Peyer's patch (tissue), 4 donors: Measurements from ENCODE around the gene ATP1B2. TPM values are rescaled to one million over a fixed set of nuclear protein-coding genes. Genes with fewer than 3 reads are reported as not detected.

ENCODE experiments used
- DNase-seq, 3 donors: peaks; one replicate each; pipeline ENCODE4 v3.0.0-alpha.2; 2017 to 2019
- H3K27ac ChIP-seq, 4 donors: fragments of 200-600 bp; sonication (generic); one replicate each; pipeline ENCODE4 v1.5.1; 2016 to 2019
- H3K27me3 ChIP-seq, 2 donors: fragments of 200-600 bp; sonication (generic); one replicate each; pipeline ENCODE4 v1.5.1; 2019
- H3K36me3 ChIP-seq, 3 donors: fragments of 200-600 bp; sonication (generic); one replicate each; pipeline ENCODE4 v1.5.1; 2016 to 2019
- H3K4me1 ChIP-seq, 4 donors: fragments of 200-600 bp; sonication (generic); one replicate each; pipeline ENCODE4 v1.5.1; 2016 to 2019
- H3K4me3 ChIP-seq, 4 donors: fragments of 200-600 bp; sonication (generic); 1 replicate in 3 of 4; 2 replicates in 1 of 4; pipeline ENCODE4 v1.5.1; 2016 to 2019; ENCODE audit warnings: mild to moderate bottlenecking in 1 of 4
- H3K9me3 ChIP-seq, 4 donors: fragments of 200-600 bp; sonication (generic); one replicate each; pipeline ENCODE4 v1.5.1; 2016 to 2019; ENCODE audit warnings: mild to moderate bottlenecking in 1 of 4
- POLR2A ChIP-seq, 2 donors: fragments of 450-650 bp; IDR thresholded peaks; one replicate each; pipeline ENCODE4 v1.5.1; 2017; ENCODE audit warnings: antibody characterized with exemption in 2 of 2, mild to moderate bottlenecking in 2 of 2, moderate library complexity in 2 of 2
- total RNA-seq, 4 donors: library from RNA; depleted of rRNA; stranded (reverse); fragments of >200 nt; gene quantifications; one replicate each; pipeline ENCODE4 v1.1.0, GENCODE V29; 2016
- TF ChIP-seq, protein P1 (sequence below), 6 experiments: fragments of 450-650 bp in 4 of 6; fragments of 200-600 bp in 2 of 6; sonication (generic) in 1 of 6; IDR thresholded peaks; one replicate each; pipeline ENCODE4 v1.5.1; 2017 to 2019; ENCODE audit warnings: antibody characterized with exemption in 6 of 6, mild to moderate bottlenecking in 3 of 6, moderate library complexity in 1 of 6

The ATP1B2 gene
- total RNA-seq, 4 donors from 2014 or later: 0.47 TPM; not detected in 3

DNA sequence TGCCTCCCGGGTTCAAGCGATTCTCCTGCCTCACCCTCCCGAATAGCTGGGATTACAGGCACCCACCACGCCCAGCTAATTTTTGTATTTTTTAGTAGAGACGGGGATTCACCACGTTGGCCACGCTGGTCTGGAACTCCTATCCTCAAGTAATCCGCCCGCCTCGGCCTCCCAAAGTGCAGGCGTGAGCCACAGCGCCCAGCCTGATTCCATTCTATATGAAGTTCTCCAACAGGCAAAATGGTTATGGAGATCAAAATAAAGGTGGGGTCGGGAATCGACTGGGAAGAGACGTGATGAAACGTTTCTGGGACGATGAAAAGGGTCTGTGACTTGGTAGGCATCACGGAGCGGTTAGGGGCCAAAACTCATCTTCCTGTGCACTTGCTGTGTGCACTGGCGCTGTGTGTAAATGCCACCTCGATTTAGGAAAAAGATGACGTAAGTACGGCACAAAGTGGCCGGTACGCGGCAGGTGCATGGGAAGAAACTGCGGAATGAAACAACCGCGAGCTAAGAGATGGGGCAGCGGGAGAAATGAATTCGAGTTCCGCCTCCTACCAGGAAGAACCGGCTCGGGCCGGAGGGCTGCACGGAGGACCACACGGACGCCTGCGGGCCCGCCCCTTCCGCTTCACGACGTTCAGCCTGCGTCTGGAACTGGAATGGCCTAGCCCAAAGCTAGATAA, 35.0 kb downstream of the ATP1B2 start:
- peaks cover 0 to 27% (median 11%) of the 10 kb centered on the region in 4 donors for H3K4me1 ChIP-seq
- TF ChIP-seq, protein P1, sequence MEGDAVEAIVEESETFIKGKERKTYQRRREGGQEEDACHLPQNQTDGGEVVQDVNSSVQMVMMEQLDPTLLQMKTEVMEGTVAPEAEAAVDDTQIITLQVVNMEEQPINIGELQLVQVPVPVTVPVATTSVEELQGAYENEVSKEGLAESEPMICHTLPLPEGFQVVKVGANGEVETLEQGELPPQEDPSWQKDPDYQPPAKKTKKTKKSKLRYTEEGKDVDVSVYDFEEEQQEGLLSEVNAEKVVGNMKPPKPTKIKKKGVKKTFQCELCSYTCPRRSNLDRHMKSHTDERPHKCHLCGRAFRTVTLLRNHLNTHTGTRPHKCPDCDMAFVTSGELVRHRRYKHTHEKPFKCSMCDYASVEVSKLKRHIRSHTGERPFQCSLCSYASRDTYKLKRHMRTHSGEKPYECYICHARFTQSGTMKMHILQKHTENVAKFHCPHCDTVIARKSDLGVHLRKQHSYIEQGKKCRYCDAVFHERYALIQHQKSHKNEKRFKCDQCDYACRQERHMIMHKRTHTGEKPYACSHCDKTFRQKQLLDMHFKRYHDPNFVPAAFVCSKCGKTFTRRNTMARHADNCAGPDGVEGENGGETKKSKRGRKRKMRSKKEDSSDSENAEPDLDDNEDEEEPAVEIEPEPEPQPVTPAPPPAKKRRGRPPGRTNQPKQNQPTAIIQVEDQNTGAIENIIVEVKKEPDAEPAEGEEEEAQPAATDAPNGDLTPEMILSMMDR (IDR thresholded peaks at IDR 0.05): no peak
- peak; percentile 67 to 75 for TF ChIP-seq POLR2A (IDR thresholded peaks at IDR 0.05)
- DNase-seq: peak; percentile 90 to 96 (median 94)

DNA sequence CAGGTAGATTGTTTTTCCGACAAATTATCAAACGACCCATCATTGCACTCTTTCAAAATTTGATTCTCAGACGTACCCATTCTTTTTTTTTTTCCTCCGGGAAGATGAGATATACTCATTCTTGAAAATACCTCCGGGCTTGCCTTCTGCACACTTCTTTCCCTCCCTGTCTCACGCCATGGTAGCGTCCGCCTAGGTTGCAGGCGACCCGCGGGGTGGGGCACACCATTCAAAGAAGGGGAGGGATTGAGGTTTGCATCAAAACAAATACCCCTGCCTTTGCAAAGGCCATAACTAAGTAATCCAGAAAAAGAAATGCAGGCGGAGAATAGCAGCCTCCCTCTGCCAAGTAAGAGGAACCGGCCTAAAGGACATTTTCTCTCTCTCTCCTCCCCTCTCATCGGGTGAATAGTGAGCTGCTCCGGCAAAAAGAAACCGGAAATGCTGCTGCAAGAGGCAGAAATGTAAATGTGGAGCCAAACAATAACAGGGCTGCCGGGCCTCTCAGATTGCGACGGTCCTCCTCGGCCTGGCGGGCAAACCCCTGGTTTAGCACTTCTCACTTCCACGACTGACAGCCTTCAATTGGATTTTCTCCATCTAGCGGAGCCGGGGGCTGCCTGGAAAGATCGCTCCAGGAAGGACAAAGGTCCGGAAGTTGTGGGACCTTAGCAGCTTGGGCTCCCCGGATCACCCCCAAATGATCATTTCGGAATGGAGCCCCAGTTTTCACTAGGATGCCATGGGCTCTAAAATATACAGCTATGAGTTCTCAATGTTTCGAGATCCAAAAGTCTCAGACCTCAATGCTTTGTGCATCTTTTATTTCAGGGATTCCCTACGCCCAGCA, 35.7 kb downstream of the ATP1B2 start:
- Histone ChIP-seq H3K36me3 (peaks cover 0 to under 1% (median 0%) of the 10 kb centered on the region in 3 donors), H3K27ac (peak overlapping the region; percentile 93 to 98 (median 96)), H3K9me3 (no peaks in the 10 kb centered on the region), H3K27me3 (no peaks in the 10 kb centered on the region), H3K4me1 (peaks cover 0 to 27% (median 11%) of the 10 kb centered on the region in 4 donors), H3K4me3 (peak overlapping the region; percentile 73 to 95 (median 82))
- TF ChIP-seq, protein P1 (IDR thresholded peaks at IDR 0.05): no peak
- peak; percentile 71 to 93 for TF ChIP-seq POLR2A (IDR thresholded peaks at IDR 0.05)
- DNase-seq: peak; percentile 77 to 87 (median 81)

More for the DNA sequence above, 35.0 kb downstream of the ATP1B2 start:
- Histone ChIP-seq H3K27ac (peak overlapping the region; percentile 93 to 98 (median 96)), H3K4me3 (peak overlapping the region; percentile 73 to 95 (median 82)), H3K9me3 (no peaks in the 10 kb centered on the region), H3K36me3 (no peaks in the 10 kb centered on the region), H3K27me3 (no peaks in the 10 kb centered on the region)

DNA sequence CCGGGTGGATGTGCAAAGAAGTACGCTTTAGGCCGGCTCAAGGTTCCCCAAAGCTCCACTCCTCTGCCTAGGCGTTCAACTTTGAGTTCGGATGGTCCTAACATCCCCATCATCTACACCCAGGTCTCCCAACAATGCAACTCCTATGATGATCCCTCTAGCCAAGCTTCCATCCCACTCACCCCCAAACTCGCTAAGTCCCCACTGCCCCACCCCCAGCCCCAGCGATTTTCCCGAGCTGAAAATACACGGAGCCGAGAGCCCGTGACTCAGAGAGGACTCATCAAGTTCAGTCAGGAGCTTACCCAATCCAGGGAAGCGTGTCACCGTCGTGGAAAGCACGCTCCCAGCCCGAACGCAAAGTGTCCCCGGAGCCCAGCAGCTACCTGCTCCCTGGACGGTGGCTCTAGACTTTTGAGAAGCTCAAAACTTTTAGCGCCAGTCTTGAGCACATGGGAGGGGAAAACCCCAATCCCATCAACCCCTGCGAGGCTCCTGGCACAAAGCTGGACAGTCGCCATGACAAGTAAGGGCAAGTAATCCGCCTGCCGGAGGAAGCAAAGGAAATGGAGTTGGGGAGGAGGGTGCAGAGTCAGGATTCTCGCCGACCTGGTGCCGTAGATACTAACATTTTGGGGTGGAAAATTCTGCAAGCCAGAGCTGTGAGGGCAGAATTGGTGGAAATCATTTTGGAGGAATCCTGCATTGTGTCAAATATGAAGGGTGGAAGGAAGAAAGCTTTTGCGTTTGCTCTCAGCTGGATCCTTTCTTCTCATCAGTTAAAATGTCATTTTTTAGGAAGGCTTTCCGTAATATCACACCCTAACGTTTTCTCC, 36.6 kb downstream of the ATP1B2 start, which contains the start of gene TP53:
TP53 (minus strand) TSS at position 419 of the 836 bp plus-strand sequence. CDS start 10,896 bp downstream, outside the sequence.
- peaks cover 0 to 27% (median 11%) of the 10 kb centered on the region in 4 donors for H3K4me1 ChIP-seq
- H3K9me3 ChIP-seq: no peaks in the 10 kb centered on the region
- peak within 1 kb of the TSS; percentile 93 to 98 (median 96) for H3K27ac ChIP-seq
- H3K27me3 ChIP-seq: no peaks in the 10 kb centered on the region
- peak; percentile 86 to 96 (median 93) for DNase-seq
- peaks cover 0 to 4% (median 0%) of the 10 kb centered on the region in 3 donors for H3K36me3 ChIP-seq
- TF ChIP-seq, protein P1 (IDR thresholded peaks at IDR 0.05): peak in 3 of 6 experiments; percentile 12 to 33 (median 28)
- peak; percentile 64 to 74 for TF ChIP-seq POLR2A (IDR thresholded peaks at IDR 0.05)
- peak within 1 kb of the TSS; percentile 73 to 95 (median 82) for H3K4me3 ChIP-seq

DNA sequence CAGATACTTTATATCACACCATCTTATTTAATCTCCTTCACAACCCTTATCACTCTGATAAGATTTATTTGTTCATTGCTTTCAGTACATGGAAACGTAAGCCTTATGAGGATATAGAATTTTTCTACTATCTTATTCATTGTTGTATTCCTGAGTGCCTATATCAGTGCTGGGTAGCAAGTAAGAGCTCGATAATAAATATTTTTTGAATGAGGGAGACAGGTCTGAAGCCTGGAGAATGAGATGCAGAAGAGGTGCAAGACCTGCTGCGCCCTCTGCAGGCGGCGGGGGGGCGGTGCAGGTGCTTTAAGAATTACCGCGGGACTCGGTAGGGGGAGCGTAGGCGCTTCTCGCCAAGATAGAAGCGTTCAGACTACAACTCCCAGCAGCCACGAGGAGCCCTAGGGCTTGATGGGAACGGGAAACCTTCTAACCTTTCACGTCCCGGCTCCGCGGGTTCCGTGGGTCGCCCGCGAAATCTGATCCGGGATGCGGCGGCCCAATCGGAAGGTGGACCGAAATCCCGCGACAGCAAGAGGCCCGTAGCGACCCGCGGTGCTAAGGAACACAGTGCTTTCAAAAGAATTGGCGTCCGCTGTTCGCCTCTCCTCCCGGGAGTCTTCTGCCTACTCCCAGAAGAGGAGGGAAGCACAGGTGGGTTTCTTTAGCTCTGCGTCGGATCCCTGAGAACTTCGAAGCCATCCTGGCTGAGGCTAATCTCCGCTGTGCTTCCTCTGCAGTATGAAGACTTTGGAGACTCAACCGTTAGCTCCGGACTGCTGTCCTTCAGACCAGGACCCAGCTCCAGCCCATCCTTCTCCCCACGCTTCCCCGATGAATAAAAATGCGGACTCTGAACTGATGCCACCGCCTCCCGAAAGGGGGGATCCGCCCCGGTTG, 37.4 kb downstream of the ATP1B2 start, which contains the start of gene WRAP53:
WRAP53 (plus strand) TSS at position 570 of the 900 bp plus-strand sequence; CDS start at position 742, 172 bp downstream.
- peak; percentile 95 to 99 (median 96) for DNase-seq
- TF ChIP-seq POLR2A (IDR thresholded peaks at IDR 0.05): peak in 1 of 2 donors; percentile 11
- TF ChIP-seq, protein P1 (IDR thresholded peaks at IDR 0.05): peak; percentile 96 to 100 (median 99)
- Histone ChIP-seq H3K27ac (peak within 1 kb of the TSS; percentile 93 to 98 (median 96)), H3K36me3 (peaks cover 0 to 4% (median 0%) of the 10 kb centered on the region in 3 donors), H3K27me3 (no peaks in the 10 kb centered on the region), H3K4me3 (peak within 1 kb of the TSS; percentile 73 to 95 (median 82)), H3K9me3 (no peaks in the 10 kb centered on the region), H3K4me1 (peaks cover 0 to 27% (median 11%) of the 10 kb centered on the region in 4 donors)
